Activated T-cell treated with anti-CD3 and anti-CD28 coated beads for 1 hour (primary cell): Measurements from ENCODE around the gene APBB1.

ENCODE experiments used
- DNase-seq: peaks from one replicate; pipeline ENCODE4 v3.0.0-alpha.2; 2020; ENCODE audit warnings: low read depth

APBB1 gene

GRCh38 chr11:6351782-6352382, 67.0 kb downstream of the APBB1 start:
- no peak for DNase-seq

GRCh38 chr11:6350486-6350885, 68.4 kb downstream of the APBB1 start:
- DNase-seq, result no peak

GRCh38 chr11:6350043-6350442, 68.9 kb downstream of the APBB1 start:
- DNase-seq, result no peak

- no peak for DNase-seq
These were observed 73.5 kb downstream of the APBB1 start for GRCh38 chr11:6345366-6345765.
